ENCODE measurements around the gene VAMP8.

Gene VAMP8

GRCh38 chr2:85584857-85585780 is 7.7 kb downstream of the VAMP8 start:
- TF ChIP-seq CTCF (IDR thresholded peaks at IDR 0.05; ENCODE audit: insufficient read depth, low read length, poor library complexity, severe bottlenecking) (no peak), EZH2phosphoT487 (conservative IDR thresholded peaks at IDR 0.05; ENCODE audit: low read length) (no peak)
- no peaks in the 10 kb centered on the region for H3K9me3 ChIP-seq (ENCODE audit: insufficient read depth, low read length)
- H3K36me3 ChIP-seq (ENCODE audit: low read length) = no peaks in the 10 kb centered on the region
- no peak overlapping the region for H2AFZ ChIP-seq (ENCODE audit: low read depth, low read length, severe bottlenecking)
- no peak overlapping the region for H3K4me2 ChIP-seq (ENCODE audit: low read depth, low read length, poor library complexity, severe bottlenecking)
- no peak overlapping the region for H3K27ac ChIP-seq (ENCODE audit: low read depth, low read length)
- H3K4me3 ChIP-seq (ENCODE audit: insufficient read depth, low read length, poor library complexity, severe bottlenecking) = no peak overlapping the region
- H4K20me1 ChIP-seq (ENCODE audit: low read depth, low read length) = no peaks in the 10 kb centered on the region
- H3K9ac ChIP-seq (ENCODE audit: low read length) = no peak overlapping the region
- H3K79me2 ChIP-seq (ENCODE audit: insufficient read depth, low read length) = no peaks in the 10 kb centered on the region
- H3F3A ChIP-seq (ENCODE audit: insufficient read depth) = no peaks in the 10 kb centered on the region
- no peaks in the 10 kb centered on the region for H3K9me2 ChIP-seq (replicated peaks; ENCODE audit: insufficient read depth, low read length)
- H3K27me3 ChIP-seq (ENCODE audit: low read length) = no peaks in the 10 kb centered on the region

GRCh38 chr2:85585781-85586105 is 8.4 kb downstream of the VAMP8 start:
- no peaks in the 10 kb centered on the region for H4K20me1 ChIP-seq (ENCODE audit: low read depth, low read length)

GRCh38 chr2:85588236-85588635 is 10.8 kb downstream of the VAMP8 start:
- H3F3A ChIP-seq (ENCODE audit: insufficient read depth) = no peaks in the 10 kb centered on the region
- H3K27ac ChIP-seq (ENCODE audit: low read depth, low read length) = no peak overlapping the region
- no peak overlapping the region for H3K9ac ChIP-seq (ENCODE audit: low read length)
- H3K9me2 ChIP-seq (replicated peaks; ENCODE audit: insufficient read depth, low read length) = no peaks in the 10 kb centered on the region
- no peaks in the 10 kb centered on the region for H3K79me2 ChIP-seq (ENCODE audit: insufficient read depth, low read length)
- H3K4me3 ChIP-seq (ENCODE audit: insufficient read depth, low read length, poor library complexity, severe bottlenecking) = no peak overlapping the region
- no peaks in the 10 kb centered on the region for H3K36me3 ChIP-seq (ENCODE audit: low read length)
- H3K27me3 ChIP-seq (ENCODE audit: low read length) = no peaks in the 10 kb centered on the region
- H4K20me1 ChIP-seq (ENCODE audit: low read depth, low read length) = no peaks in the 10 kb centered on the region
- TF ChIP-seq CTCF (IDR thresholded peaks at IDR 0.05; ENCODE audit: insufficient read depth, low read length, poor library complexity, severe bottlenecking) = no peak
- no peak for TF ChIP-seq EZH2phosphoT487 (conservative IDR thresholded peaks at IDR 0.05; ENCODE audit: low read length)
- H3K4me2 ChIP-seq (ENCODE audit: low read depth, low read length, poor library complexity, severe bottlenecking) = no peak overlapping the region
- no peaks in the 10 kb centered on the region for H3K9me3 ChIP-seq (ENCODE audit: insufficient read depth, low read length)
- no peak overlapping the region for H2AFZ ChIP-seq (ENCODE audit: low read depth, low read length, severe bottlenecking)

More at GRCh38 chr2:85585781-85586105, 8.4 kb downstream of the VAMP8 start:
- Histone ChIP-seq H3K4me2 (ENCODE audit: low read depth, low read length, poor library complexity, severe bottlenecking) (no peak overlapping the region), H3K27ac (ENCODE audit: low read depth, low read length) (no peak overlapping the region), H3K9me3 (ENCODE audit: insufficient read depth, low read length) (no peaks in the 10 kb centered on the region), H3K9me2 (replicated peaks; ENCODE audit: insufficient read depth, low read length) (no peaks in the 10 kb centered on the region), H3K36me3 (ENCODE audit: low read length) (no peaks in the 10 kb centered on the region), H3F3A (ENCODE audit: insufficient read depth) (no peaks in the 10 kb centered on the region), H3K9ac (ENCODE audit: low read length) (no peak overlapping the region), H2AFZ (ENCODE audit: low read depth, low read length, severe bottlenecking) (no peak overlapping the region), H3K79me2 (ENCODE audit: insufficient read depth, low read length) (no peaks in the 10 kb centered on the region), H3K27me3 (ENCODE audit: low read length) (no peaks in the 10 kb centered on the region), H3K4me3 (ENCODE audit: insufficient read depth, low read length, poor library complexity, severe bottlenecking) (no peak overlapping the region)
- TF ChIP-seq EZH2phosphoT487 (conservative IDR thresholded peaks at IDR 0.05; ENCODE audit: low read length) (no peak), CTCF (IDR thresholded peaks at IDR 0.05; ENCODE audit: insufficient read depth, low read length, poor library complexity, severe bottlenecking) (no peak)
